Ascending aorta (tissue), 2 donors: Measurements from ENCODE around the gene ULK4. TPM values are rescaled to one million over a fixed set of nuclear protein-coding genes. Genes with fewer than 3 reads are reported as not detected.

Source experiments
- DNase-seq, 2 donors: peaks; one replicate each; pipeline ENCODE4 v3.0.0-alpha.2; 2019; ENCODE audit warnings: low spot score in 2 of 2
- H3K27ac ChIP-seq, 2 donors: fragments of 200-600 bp; sonication (generic); one replicate each; pipeline ENCODE4 v1.5.1; 2016 to 2017; ENCODE audit warnings: mild to moderate bottlenecking in 1 of 2
- H3K27me3 ChIP-seq: fragments of 200-600 bp; sonication (generic); one replicate; pipeline ENCODE4 v1.5.1; 2017
- H3K36me3 ChIP-seq, 2 donors: fragments of 200-600 bp; sonication (generic); one replicate each; pipeline ENCODE4 v1.5.1; 2016
- H3K4me1 ChIP-seq, 2 donors: fragments of 200-600 bp; sonication (generic); one replicate each; pipeline ENCODE4 v1.5.1; 2016 to 2017; ENCODE audit warnings: mild to moderate bottlenecking in 1 of 2
- H3K4me3 ChIP-seq, 2 donors: fragments of 200-600 bp; sonication (generic); one replicate each; pipeline ENCODE4 v1.5.1; 2016 to 2017; ENCODE audit warnings: mild to moderate bottlenecking in 1 of 2
- H3K9me3 ChIP-seq, 2 donors: fragments of 200-600 bp; sonication (generic); one replicate each; pipeline ENCODE4 v1.5.1; 2016
- intact Hi-C: fragments of 100-400 bp; cut with DNase I; formaldehyde crosslinking; loops from one replicate; pipeline ENCODE4 v1.15.1; 2023
- total RNA-seq: library from RNA; depleted of rRNA; stranded (reverse); fragments of >200 nt; gene quantifications from one replicate; pipeline ENCODE4 v1.1.0, GENCODE V29; 2016
- TF ChIP-seq, protein P1 (sequence below), 3 experiments: fragments of 200-600 bp in 2 of 3; fragments of 450-650 bp in 1 of 3; sonication (generic) in 2 of 3; IDR thresholded peaks; one replicate each; pipeline ENCODE4 v1.5.1; 2016 to 2019; ENCODE audit warnings: antibody characterized with exemption in 3 of 3, mild to moderate bottlenecking in 1 of 3, moderate library complexity in 1 of 3

ULK4 gene
- total RNA-seq, 1 donor from 2014 or later = 4.2 TPM

DNA sequence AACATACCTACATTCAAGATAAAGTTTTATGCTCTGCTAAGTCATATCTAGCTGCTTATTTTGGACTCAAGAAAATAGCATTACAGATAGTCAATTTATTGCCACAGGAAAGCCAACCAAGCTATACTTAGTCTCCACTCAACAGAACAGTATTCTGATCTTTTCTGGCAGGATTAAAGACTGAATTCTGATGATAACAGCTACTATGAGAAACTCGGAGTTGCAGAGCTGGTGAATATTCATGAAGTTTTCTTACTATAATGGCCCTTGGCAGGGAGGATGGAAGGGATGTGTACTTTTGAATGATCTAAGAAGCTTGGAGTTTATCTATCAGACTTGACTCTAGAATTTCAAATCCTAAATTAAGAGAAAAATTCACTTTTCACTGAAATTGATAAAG, 524.9 kb downstream of the ULK4 start:
- no peaks in the 10 kb centered on the region for H3K4me1 ChIP-seq

DNA sequence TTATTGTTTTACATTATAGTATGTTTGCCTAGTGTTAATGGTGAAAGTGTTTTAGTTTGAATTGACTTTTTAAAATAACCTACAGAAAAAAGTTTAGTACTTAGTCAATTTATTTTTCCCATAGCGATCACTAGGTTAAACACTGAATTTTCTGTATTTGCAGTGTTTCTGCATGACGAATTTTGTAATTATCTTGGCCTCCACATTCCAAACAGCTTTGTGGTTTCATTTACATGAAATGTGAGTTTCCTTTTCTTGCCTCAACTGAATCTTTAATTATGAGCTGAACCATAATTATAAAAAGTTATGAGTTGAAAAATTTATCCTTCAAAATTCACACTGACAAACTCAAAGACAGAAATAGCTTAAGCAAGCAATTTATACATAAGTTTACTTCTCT, 527.1 kb downstream of the ULK4 start:
- no peaks in the 10 kb centered on the region for H3K36me3 ChIP-seq
- H3K27ac ChIP-seq = no peak overlapping the region
- no peaks in the 10 kb centered on the region for H3K4me1 ChIP-seq
- TF ChIP-seq, protein P1, sequence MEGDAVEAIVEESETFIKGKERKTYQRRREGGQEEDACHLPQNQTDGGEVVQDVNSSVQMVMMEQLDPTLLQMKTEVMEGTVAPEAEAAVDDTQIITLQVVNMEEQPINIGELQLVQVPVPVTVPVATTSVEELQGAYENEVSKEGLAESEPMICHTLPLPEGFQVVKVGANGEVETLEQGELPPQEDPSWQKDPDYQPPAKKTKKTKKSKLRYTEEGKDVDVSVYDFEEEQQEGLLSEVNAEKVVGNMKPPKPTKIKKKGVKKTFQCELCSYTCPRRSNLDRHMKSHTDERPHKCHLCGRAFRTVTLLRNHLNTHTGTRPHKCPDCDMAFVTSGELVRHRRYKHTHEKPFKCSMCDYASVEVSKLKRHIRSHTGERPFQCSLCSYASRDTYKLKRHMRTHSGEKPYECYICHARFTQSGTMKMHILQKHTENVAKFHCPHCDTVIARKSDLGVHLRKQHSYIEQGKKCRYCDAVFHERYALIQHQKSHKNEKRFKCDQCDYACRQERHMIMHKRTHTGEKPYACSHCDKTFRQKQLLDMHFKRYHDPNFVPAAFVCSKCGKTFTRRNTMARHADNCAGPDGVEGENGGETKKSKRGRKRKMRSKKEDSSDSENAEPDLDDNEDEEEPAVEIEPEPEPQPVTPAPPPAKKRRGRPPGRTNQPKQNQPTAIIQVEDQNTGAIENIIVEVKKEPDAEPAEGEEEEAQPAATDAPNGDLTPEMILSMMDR (IDR thresholded peaks at IDR 0.05) = no peak
- intact Hi-C loops = no loop called here
- H3K4me3 ChIP-seq = no peak overlapping the region
- no peak for DNase-seq
- no peaks in the 10 kb centered on the region for H3K27me3 ChIP-seq
- H3K9me3 ChIP-seq = peaks cover 0 to 5% of the 10 kb centered on the region in 2 donors

More for the DNA sequence above, 524.9 kb downstream of the ULK4 start:
- H3K9me3 ChIP-seq = peaks cover 0 to 6% of the 10 kb centered on the region in 2 donors
- H3K4me3 ChIP-seq = no peak overlapping the region
- intact Hi-C loops = no loop called here
- H3K27me3 ChIP-seq = no peaks in the 10 kb centered on the region
- H3K36me3 ChIP-seq = no peaks in the 10 kb centered on the region
- TF ChIP-seq, protein P1 (IDR thresholded peaks at IDR 0.05) = no peak
- no peak for DNase-seq
- H3K27ac ChIP-seq = no peak overlapping the region

DNA sequence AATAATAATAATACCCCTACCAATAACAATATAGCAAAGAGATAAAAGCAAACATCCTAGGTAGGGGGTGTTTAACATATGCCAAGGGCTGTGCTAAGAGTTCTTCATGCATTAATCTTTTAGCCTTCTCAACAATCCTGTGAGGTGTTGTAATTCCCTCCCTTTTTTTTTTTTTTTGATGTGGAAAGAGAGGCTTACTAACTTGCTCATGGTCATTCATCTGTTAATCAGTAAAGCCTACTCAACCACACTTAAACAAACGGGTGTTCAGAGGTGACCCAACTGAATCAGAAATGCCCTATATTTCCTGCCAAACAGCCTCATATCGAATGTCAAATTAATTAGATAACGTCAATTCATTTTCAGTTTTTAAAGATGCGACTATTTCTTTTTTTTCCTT, 530.5 kb downstream of the ULK4 start:
- H3K9me3 ChIP-seq = peaks cover 5 to 6% of the 10 kb centered on the region in 2 donors
- no peak overlapping the region for H3K27ac ChIP-seq
- H3K36me3 ChIP-seq = no peaks in the 10 kb centered on the region
- TF ChIP-seq, protein P1 (IDR thresholded peaks at IDR 0.05) = no peak
- intact Hi-C loops = no loop called here
- H3K4me1 ChIP-seq = no peaks in the 10 kb centered on the region
- H3K27me3 ChIP-seq = no peaks in the 10 kb centered on the region
- no peak overlapping the region for H3K4me3 ChIP-seq
- no peak for DNase-seq

DNA sequence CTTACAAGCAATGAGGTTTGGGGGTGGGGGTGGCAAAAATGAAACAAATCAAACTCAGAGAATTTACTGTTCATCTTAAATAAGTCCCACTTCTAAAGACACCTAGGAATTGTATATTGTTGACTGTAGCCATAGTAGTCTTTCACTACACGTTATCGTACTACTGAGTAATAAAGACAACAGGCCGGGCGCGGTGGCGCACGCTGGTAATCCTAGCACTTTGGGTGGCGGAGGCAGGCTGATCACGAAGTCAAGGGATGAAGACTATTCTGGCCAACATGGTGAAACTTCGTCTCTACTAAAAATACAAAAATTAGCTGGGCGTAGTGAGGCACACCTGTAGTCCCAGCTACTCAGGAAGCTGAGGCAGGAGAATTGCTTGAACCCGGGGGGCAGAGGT, 531.0 kb downstream of the ULK4 start:
- H3K27ac ChIP-seq = no peak overlapping the region
- H3K36me3 ChIP-seq = no peaks in the 10 kb centered on the region
- DNase-seq = no peak
- peaks cover 5 to 6% of the 10 kb centered on the region in 2 donors for H3K9me3 ChIP-seq
- TF ChIP-seq, protein P1 (IDR thresholded peaks at IDR 0.05) = no peak
- H3K4me1 ChIP-seq = no peaks in the 10 kb centered on the region
- no peak overlapping the region for H3K4me3 ChIP-seq
- H3K27me3 ChIP-seq = no peaks in the 10 kb centered on the region
- intact Hi-C loops = no loop called here

DNA sequence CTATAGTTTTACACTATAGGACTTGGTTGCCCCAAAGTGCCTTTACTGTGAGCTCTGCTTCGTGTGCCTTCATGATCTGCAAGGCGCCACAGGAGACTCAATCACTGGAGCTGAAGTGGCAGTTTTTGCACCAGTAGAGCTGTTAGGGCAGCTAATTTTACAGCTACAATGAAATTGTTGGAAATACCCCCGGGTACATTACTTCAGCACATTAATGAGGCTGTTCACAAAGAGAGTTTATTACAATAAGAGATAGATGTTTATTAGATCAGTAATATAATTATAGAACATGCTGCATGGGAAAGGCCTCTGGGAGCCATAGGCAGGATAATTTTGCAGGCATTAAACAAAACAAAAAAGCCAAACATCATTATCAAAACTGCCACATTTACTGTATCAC, 531.5 kb downstream of the ULK4 start:
- intact Hi-C loops = no loop called here
- TF ChIP-seq, protein P1 (IDR thresholded peaks at IDR 0.05) = no peak
- Histone ChIP-seq H3K4me3 (no peak overlapping the region), H3K27ac (no peak overlapping the region), H3K9me3 (peaks cover 5 to 6% of the 10 kb centered on the region in 2 donors), H3K4me1 (no peaks in the 10 kb centered on the region), H3K36me3 (no peaks in the 10 kb centered on the region), H3K27me3 (no peaks in the 10 kb centered on the region)
- no peak for DNase-seq

DNA sequence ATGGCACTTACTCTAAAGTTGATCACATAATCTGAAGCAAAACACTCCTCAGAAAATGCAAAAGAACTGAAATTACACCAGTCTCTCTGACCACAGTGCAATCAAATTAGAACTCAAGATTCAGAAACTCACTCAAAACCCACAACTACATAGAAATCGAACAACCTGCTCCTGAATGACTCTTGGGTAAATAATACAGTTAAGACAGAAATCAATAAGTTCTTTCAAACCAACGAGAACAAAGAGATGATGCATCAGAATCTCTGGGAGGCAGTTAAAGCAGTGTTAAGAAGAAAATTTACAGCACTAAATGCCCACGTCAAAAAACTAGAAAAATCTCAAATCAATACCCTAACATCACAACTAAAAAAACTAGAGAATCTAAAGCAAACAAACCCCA, 535.4 kb downstream of the ULK4 start:
- Histone ChIP-seq H3K36me3 (no peaks in the 10 kb centered on the region), H3K27me3 (no peaks in the 10 kb centered on the region), H3K4me1 (no peaks in the 10 kb centered on the region), H3K27ac (no peak overlapping the region), H3K4me3 (no peak overlapping the region), H3K9me3 (peaks cover 5 to 6% of the 10 kb centered on the region in 2 donors)
- intact Hi-C loops = no loop called here
- no peak for DNase-seq
- TF ChIP-seq, protein P1 (IDR thresholded peaks at IDR 0.05) = no peak
